ENCODE results near the gene BRF1.

- no peak for TF ChIP-seq CTCF (IDR thresholded peaks at IDR 0.05)
- TF ChIP-seq EZH2 (IDR thresholded peaks at IDR 0.05), result no peak
- no peak for TF ChIP-seq EZH2phosphoT487 (IDR thresholded peaks at IDR 0.05)
Measured at GRCh38 chr14:105311838-105312237, 11.0 kb upstream of the BRF1 start.
